ENCODE data around the gene REG1A.

REG1A gene

GRCh38 chr2:79112269-79112668, 8.0 kb upstream of the REG1A start:
- no peak overlapping the region for H3K27ac ChIP-seq
- TF ChIP-seq ZFX (IDR thresholded peaks at IDR 0.05) (no peak), CTCF (conservative IDR thresholded peaks at IDR 0.05) (no peak)

GRCh38 chr2:79114797-79115494, 5.3 kb upstream of the REG1A start:
- no peak for TF ChIP-seq ZFX (IDR thresholded peaks at IDR 0.05)
- no peak for TF ChIP-seq CTCF (conservative IDR thresholded peaks at IDR 0.05)
- no peak overlapping the region for H3K27ac ChIP-seq

DNA sequence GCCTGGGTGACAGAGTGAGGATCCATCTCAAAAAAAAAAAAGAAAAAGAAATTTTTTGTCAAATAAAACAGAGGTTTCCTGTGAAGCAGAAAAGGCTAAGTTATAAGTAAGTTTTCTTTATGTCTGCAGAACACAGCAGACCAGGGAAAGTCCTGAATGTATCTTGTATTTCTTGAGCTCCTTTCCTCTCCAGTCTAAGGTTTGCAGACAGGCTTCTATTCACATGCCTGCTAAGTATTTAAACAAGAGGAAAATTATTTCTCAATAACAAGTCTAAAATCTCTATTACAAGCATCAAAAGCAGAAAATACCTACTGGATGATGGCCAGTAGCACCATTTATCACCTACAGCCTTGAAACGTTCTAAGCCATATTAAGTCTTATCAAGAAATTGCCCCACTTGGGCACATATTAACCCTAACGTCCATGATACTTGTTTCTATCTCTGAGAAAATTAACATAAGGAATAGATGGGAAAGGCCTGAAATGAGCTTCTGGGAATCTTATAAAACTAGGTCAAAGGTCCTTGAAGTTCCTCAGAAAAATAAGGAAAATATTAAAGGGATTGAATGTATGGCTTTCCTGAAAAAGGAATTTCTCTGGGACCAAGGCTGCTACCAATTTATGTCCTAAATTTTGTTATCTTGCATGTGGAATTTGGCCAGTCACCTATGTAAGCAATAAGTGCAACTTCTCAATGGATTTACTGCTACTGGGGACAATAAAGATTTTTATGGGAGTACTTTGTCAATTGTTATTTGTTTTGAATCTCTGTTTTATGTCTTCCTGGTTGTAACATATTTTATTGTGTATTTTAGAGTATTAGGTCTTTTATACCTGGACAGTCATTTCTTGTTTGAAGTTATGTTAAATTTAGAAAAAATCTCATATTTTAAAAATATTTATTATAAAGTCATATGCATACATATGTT, 3.0 kb upstream of the REG1A start:
- TF ChIP-seq CTCF (conservative IDR thresholded peaks at IDR 0.05) = no peak
- TF ChIP-seq ZFX (IDR thresholded peaks at IDR 0.05) = no peak
- H3K27ac ChIP-seq = no peak overlapping the region

GRCh38 chr2:79122676-79123075, 2.4 kb downstream of the REG1A start:
- H3K27ac ChIP-seq = no peak overlapping the region
- TF ChIP-seq ZFX (IDR thresholded peaks at IDR 0.05) (no peak), CTCF (conservative IDR thresholded peaks at IDR 0.05) (no peak)

DNA sequence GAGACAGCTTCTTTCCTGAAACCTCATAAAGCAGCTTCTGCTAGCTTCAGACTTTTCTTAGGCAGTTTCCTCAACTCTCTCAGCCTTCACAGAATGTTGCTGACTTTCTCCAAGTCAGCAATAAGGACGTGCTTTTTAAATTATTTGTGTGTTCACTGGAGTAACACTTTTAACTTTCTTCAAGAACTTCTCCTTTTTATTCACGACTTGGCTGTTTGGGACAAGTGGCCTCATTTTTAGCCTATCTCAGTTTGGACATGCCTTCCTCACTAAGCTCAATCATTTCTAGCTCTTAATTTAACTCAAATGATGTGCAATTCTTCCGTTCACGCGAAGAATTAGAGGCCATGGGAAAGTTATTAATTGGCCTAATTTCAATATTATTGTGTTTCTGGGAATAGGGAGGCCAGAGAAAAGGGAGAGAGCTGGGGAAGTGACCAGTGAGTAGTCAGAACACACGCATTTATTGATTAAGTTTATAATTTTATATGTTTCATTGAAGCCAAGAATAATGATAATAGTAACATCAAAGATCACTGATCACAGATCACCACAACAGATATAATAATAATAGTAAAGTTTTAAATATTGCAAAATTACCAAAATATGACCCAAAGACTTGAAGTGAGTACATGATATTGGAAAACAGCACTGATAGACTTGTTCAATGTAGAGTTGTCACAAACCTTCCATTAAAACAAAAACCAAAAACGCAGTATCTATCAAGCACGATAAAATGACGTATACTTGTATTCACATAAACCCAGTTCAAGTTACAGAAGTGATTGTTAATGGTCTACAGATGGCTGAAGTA, 4.8 kb downstream of the REG1A start:
- TF ChIP-seq CTCF (conservative IDR thresholded peaks at IDR 0.05) (no peak), ZFX (IDR thresholded peaks at IDR 0.05) (no peak)
- H3K27ac ChIP-seq = no peak overlapping the region

- TF ChIP-seq ZFX (IDR thresholded peaks at IDR 0.05) (no peak), CTCF (conservative IDR thresholded peaks at IDR 0.05) (no peak)
- H3K27ac ChIP-seq = no peak overlapping the region
These were observed 5.4 kb downstream of the REG1A start for GRCh38 chr2:79125721-79125985.
